Endothelial cell of umbilical vein (primary cell): ENCODE measurements around the gene SLC6A6.

ENCODE experiments used
- EZH2 ChIP-seq: IDR thresholded peaks from 2 replicates; pipeline ENCODE4 v1.6.1; 2012; ENCODE audit warnings: borderline replicate concordance, low read depth, mild to moderate bottlenecking, moderate library complexity, low read length, inconsistent platforms; ENCODE audit not compliant: severe bottlenecking
- FOS ChIP-seq: IDR thresholded peaks from 2 replicates; pipeline ENCODE4 v1.6.1; 2011; ENCODE audit warnings: mild to moderate bottlenecking, low read length, moderate library complexity, borderline replicate concordance; ENCODE audit not compliant: insufficient read depth
- JUN ChIP-seq: IDR thresholded peaks from 2 replicates; pipeline ENCODE4 v1.6.1; 2011; ENCODE audit warnings: borderline replicate concordance, low read depth; ENCODE audit not compliant: insufficient read length, insufficient read depth
- POLR2A ChIP-seq: IDR thresholded peaks from 2 replicates; pipeline ENCODE4 v1.6.1; 2012; ENCODE audit warnings: low read depth, mild to moderate bottlenecking, control low read depth, low read length
- POLR2AphosphoS5 ChIP-seq: IDR thresholded peaks from 2 replicates; pipeline ENCODE4 v1.6.1; 2012; ENCODE audit warnings: low read depth, mild to moderate bottlenecking, control low read depth, low read length, moderate library complexity; ENCODE audit not compliant: insufficient read depth
- TF ChIP-seq, protein P1 (sequence below), 2 donors: IDR thresholded peaks; 1 replicate in 1 of 2; 2 replicates in 1 of 2; pipeline ENCODE4 v1.5.1; 2011; ENCODE audit warnings: low read length in 2 of 2, mild to moderate bottlenecking in 2 of 2, moderate library complexity in 2 of 2, control low read depth in 1 of 2, inconsistent platforms in 1 of 2, low read depth in 1 of 2; ENCODE audit not compliant: insufficient read depth in 1 of 2; ENCODE audit errors: extremely low read depth in 1 of 2
- TF ChIP-seq, protein P2 (sequence below): IDR thresholded peaks from 2 replicates; pipeline ENCODE4 v1.6.1; 2011; ENCODE audit not compliant: insufficient read depth, insufficient read length

DNA sequence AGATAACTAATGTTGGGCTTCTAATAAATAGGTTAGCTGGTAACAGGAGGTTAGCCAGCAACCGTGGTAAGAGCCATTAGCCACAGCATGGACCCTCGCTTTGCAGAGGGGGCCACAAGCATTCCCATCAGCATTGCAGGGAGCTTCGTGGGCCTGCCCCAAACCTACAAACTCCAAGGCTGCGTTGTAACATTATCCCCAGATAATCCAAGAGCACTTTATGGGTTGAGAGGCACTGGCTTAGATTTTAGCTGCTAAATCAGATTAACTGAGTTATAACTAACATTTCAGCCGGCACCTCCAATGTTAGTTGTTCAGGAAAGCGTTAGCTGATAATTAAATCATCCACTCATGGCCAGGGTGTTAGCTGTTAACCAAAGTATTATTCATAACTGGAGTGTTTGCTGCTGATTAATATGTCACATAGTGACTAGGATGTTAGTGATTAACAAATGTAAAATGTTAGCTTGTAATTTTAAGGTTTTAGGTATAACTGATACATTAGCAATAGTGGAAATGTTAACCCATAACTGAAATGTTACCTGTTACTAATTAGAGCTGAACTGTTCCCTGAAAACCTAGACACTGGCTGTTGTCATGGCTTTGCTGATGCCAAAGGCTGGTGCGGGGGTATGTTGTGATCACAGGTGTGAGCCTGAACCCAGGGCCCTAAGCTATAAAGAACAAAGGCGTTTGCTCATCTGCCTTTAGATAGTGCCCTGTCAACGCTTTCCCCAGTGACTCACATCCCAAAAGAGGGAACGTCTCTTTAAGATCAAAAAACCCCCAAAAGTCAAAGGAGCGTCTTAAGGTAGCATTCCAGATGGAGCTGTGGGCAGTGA is 56.2 kb downstream of the SLC6A6 start:
- TF ChIP-seq, protein P1, sequence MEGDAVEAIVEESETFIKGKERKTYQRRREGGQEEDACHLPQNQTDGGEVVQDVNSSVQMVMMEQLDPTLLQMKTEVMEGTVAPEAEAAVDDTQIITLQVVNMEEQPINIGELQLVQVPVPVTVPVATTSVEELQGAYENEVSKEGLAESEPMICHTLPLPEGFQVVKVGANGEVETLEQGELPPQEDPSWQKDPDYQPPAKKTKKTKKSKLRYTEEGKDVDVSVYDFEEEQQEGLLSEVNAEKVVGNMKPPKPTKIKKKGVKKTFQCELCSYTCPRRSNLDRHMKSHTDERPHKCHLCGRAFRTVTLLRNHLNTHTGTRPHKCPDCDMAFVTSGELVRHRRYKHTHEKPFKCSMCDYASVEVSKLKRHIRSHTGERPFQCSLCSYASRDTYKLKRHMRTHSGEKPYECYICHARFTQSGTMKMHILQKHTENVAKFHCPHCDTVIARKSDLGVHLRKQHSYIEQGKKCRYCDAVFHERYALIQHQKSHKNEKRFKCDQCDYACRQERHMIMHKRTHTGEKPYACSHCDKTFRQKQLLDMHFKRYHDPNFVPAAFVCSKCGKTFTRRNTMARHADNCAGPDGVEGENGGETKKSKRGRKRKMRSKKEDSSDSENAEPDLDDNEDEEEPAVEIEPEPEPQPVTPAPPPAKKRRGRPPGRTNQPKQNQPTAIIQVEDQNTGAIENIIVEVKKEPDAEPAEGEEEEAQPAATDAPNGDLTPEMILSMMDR (IDR thresholded peaks at IDR 0.05; ENCODE audit: extremely low read depth in 1 of 2, insufficient read depth in 1 of 2, low read depth in 1 of 2, low read length in 2 of 2): no peak
- TF ChIP-seq POLR2A (no peak), EZH2 (no peak), POLR2AphosphoS5 (no peak), JUN (no peak), FOS (no peak)
- TF ChIP-seq, protein P2, sequence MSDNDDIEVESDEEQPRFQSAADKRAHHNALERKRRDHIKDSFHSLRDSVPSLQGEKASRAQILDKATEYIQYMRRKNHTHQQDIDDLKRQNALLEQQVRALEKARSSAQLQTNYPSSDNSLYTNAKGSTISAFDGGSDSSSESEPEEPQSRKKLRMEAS: no peak
